WI38 (cell line): ENCODE results near the gene SLC25A1.

Experiments
- H3K4me3 ChIP-seq: 2 replicates; pipeline ENCODE4 v1.5.1; 2011; ENCODE audit warnings: low read depth, mild to moderate bottlenecking, control low read depth, low read length
- TF ChIP-seq, protein P1 (sequence below): IDR thresholded peaks from 2 replicates; pipeline ENCODE4 v1.5.1; 2012; ENCODE audit warnings: low read depth, mild to moderate bottlenecking, control low read depth, low read length

Gene SLC25A1

DNA sequence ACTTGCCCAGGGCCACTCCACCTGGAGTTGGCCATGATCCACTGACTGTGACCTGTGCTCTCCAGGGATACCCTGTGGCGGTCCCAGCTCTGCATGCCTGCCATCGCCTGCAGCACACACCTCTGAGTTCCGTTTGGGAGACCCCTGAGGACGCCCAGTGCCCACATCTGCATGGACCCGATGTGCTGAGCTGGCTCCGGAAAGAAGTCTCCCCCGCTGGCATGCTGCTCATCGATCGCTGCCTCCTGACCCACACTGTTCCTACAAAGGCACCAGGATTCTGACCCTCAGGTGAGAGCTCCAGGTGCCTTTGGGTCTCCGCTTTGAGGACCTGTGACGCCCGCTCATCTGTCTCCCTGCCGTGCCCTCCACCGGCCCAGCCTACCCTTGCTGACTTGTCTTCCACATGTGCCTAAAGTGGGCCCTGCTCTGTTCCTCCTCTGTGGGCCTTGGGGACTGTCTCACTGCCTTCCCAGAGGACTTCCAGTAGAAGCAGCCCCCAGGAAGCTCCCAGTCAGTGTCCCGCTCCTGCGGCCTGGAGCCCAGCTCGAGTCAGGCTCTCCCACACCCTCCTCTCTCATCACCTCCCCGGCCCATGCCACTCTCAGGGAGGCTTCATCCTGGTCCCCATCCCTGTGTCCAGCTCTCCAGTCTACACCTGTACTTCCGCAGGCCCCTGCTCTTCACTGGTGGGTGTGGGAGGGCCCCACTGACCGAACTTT lies 5.9 kb upstream of the SLC25A1 start:
- no peak overlapping the region for H3K4me3 ChIP-seq
- TF ChIP-seq, protein P1, sequence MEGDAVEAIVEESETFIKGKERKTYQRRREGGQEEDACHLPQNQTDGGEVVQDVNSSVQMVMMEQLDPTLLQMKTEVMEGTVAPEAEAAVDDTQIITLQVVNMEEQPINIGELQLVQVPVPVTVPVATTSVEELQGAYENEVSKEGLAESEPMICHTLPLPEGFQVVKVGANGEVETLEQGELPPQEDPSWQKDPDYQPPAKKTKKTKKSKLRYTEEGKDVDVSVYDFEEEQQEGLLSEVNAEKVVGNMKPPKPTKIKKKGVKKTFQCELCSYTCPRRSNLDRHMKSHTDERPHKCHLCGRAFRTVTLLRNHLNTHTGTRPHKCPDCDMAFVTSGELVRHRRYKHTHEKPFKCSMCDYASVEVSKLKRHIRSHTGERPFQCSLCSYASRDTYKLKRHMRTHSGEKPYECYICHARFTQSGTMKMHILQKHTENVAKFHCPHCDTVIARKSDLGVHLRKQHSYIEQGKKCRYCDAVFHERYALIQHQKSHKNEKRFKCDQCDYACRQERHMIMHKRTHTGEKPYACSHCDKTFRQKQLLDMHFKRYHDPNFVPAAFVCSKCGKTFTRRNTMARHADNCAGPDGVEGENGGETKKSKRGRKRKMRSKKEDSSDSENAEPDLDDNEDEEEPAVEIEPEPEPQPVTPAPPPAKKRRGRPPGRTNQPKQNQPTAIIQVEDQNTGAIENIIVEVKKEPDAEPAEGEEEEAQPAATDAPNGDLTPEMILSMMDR = no peak

DNA sequence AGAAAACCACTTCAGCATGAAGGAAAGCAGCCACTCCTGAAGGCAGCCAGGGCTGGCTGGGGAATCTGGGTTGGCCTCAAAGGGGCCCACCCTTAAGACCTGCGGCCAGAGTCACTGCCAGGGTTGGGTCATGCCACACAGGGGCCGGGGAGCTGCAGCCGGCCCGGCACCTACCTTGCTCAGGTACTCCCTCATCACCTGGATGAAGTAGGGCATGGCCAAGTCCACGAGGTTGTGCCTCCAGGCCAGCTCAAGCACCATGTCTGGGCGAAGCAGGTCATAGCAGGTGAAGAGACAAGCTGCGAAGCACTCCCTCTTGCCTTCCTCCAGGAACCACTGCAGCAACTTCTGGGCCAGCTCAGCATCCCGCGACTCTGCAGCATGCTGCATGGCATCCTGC lies 4.7 kb upstream of the SLC25A1 start:
- TF ChIP-seq, protein P1 = no peak
- H3K4me3 ChIP-seq = no peak overlapping the region

DNA sequence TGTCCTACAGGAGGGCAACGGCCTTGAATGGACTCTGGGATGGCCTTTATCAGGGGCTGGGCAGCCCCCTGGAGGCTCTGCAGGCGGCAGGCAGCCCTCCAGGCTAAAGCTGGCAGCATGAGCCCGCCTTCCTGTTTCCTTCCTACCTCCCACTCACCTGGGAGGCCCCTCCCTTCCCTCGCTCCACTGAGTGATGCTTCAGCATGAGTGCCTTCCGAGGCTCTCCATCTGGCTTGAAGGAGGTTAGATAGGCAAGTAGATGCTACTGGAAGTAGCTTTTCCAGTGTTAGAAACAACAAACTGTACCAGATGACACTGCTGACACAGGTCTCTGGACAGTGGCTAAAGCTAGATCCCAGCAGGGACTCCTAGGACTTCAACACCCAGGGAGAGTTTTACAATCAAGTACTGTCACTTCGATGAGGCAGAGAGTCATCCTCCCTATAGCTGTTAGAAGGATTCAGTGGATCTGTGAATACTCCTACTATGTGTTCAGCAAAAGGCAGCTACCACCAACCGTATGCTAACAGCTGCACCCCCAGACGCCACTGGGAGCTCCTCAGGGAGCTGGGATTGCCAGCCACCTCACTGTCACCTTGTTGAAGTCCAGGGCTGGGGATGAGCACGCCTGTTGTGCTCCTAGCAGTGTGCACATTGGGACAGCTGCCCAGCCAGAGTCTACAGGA lies 4.1 kb upstream of the SLC25A1 start:
- no peak overlapping the region for H3K4me3 ChIP-seq
- TF ChIP-seq, protein P1 = no peak

DNA sequence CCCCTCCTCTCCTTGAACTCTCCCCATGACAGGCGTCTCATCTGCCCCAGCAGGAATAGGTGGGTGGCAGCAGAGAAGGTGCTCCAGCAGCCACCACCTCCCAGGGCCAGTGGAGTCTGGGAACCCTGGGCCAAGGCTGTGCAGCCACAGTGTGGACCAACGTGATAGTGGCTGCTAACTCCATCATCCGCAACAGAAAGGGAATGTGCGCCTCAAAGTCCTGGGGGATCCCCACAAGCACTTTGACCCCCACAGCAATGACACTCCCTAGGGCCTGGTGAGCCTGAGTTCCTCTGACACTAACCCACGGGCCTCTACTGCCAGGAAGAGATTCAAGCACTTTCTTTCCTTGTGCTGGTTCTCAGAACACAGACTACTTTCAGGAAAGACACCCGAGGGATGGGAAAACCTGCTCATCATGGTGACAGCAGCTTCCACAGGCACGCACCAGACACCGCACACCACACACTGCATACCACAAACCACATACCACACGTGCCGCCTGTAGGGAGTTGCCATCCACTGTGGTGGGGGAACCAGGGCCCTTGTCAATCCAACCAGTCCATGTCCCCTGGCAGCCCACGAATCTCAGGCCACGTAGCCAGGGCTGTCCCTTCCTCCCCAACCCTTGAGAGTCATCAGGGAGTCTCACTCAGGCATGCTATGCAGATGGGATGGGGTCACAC lies 3.4 kb upstream of the SLC25A1 start:
- TF ChIP-seq, protein P1 = no peak
- H3K4me3 ChIP-seq = no peak overlapping the region

DNA sequence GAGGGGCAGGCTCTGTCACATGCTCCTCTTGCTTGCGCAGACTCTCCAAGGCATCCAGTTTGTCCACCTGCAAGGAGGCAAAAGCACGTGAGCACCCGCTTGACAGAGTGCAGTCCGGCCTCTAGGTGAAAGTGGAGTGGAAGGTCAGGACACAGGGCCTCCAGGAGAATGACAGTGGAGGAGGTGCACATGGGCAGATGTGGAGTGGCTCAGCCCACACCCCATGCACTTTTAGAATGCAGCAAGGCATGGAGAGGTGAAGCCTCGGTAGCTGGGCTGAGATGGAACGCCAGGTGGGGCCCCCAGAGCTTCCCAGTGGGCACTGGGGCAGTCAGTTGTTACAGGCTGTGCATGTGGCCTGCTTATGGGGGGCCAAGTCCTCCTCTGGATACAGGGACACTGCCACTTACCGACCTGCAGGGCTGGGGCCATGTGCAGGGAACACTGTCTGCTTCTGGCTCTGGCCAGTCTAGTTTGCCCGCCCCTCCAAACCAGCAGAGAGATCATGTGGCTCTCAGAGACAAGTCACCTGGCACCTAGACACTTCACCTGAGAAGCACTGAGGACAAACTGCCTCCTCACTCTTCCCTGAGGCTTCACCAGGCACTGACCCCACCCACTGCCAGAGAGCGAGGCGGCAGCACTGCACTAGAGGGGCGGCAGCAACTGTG lies 2.3 kb upstream of the SLC25A1 start:
- no peak overlapping the region for H3K4me3 ChIP-seq
- TF ChIP-seq, protein P1 = no peak

DNA sequence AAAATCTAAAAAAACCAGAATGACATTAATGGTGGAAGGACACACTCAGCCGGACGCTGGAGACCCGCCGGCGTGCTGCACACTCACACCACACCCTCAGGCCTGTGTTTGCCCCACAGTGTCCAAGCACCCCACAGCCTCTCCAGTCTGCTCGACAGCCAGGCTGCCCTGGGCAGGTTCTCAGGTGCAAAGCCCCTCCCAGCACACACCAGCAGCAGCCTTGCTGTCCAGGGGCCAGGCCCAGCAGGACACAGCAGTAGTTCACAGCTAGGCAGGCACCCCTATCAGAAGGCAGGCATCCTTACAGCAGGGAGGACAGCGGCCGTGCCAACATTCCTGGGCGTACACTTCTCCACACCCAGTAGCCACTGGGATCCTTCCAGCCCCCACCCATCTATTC lies 1.7 kb upstream of the SLC25A1 start:
- TF ChIP-seq, protein P1 = no peak
- no peak overlapping the region for H3K4me3 ChIP-seq
